GM23338 (cell line): Measurements from ENCODE around the gene MLX. TPM values are rescaled to one million over a fixed set of nuclear protein-coding genes. Genes with fewer than 3 reads are reported as not detected.

Experiments used
- ATAC-seq: fragments of 200-7000 bp; cut with Tn5 transposase; 3 replicates; pipeline ENCODE4 v1.9.1; 2020
- DNase-seq: peaks from one replicate; pipeline ENCODE4 v3.0.0-alpha.2; 2015; ENCODE audit warnings: low spot score
- H2AFZ ChIP-seq: fragments of 200-600 bp; sonication (generic); 2 replicates; pipeline ENCODE4 v1.8.0; 2016; ENCODE audit warnings: antibody characterized with exemption, mild to moderate bottlenecking, moderate library complexity
- H3F3A ChIP-seq: fragments of 200-600 bp; sonication (generic); replicated peaks from 2 replicates; pipeline ENCODE4 v1.8.0; 2017; ENCODE audit warnings: antibody characterized with exemption, mixed run types, low read depth
- H3K27ac ChIP-seq: fragments of 200-600 bp; sonication (generic); 2 replicates; pipeline ENCODE4 v1.6.1; 2016; ENCODE audit warnings: low read depth
- H3K27me3 ChIP-seq: fragments of 200-600 bp; sonication (generic); 2 replicates; pipeline ENCODE4 v1.8.0; 2016; ENCODE audit warnings: mild to moderate bottlenecking, mixed run types, moderate library complexity; ENCODE audit not compliant: insufficient read depth
- H3K36me3 ChIP-seq: fragments of 200-600 bp; sonication (generic); 2 replicates; pipeline ENCODE4 v1.8.0; 2016; ENCODE audit warnings: mild to moderate bottlenecking; ENCODE audit not compliant: insufficient read depth
- H3K4me1 ChIP-seq: fragments of 200-600 bp; sonication (generic); 2 replicates; pipeline ENCODE4 v1.8.0; 2016; ENCODE audit warnings: mild to moderate bottlenecking, moderate library complexity; ENCODE audit not compliant: insufficient read depth
- H3K4me2 ChIP-seq: fragments of 200-600 bp; sonication (generic); 2 replicates; pipeline ENCODE4 v1.7.1; 2017; ENCODE audit warnings: mixed run types
- H3K4me3 ChIP-seq: fragments of 200-600 bp; sonication (generic); 2 replicates; pipeline ENCODE4 v1.6.1; 2016; ENCODE audit warnings: mixed run types
- H3K79me2 ChIP-seq: fragments of 200-600 bp; sonication (generic); replicated peaks from 2 replicates; pipeline ENCODE4 v1.8.0; 2017; ENCODE audit warnings: mild to moderate bottlenecking; ENCODE audit not compliant: insufficient read depth
- H3K9me2 ChIP-seq: fragments of 200-600 bp; sonication (generic); 2 replicates; pipeline ENCODE4 v1.8.0; 2017; ENCODE audit not compliant: insufficient read depth
- H4K20me1 ChIP-seq: fragments of 200-600 bp; sonication (generic); replicated peaks from 2 replicates; pipeline ENCODE4 v1.8.0; 2017; ENCODE audit warnings: mild to moderate bottlenecking; ENCODE audit not compliant: insufficient read depth
- H3K27ac Mint-ChIP-seq: 2 replicates; pipeline ENCODE4 v1.8.0; 2020; ENCODE audit warnings: inconsistent platforms, mild to moderate bottlenecking, moderate library complexity, mixed read lengths
- H3K27me3 Mint-ChIP-seq: 3 replicates; pipeline ENCODE4 v1.8.0; 2022; ENCODE audit warnings: low read depth, mild to moderate bottlenecking, moderate library complexity, mixed read lengths, inconsistent platforms; ENCODE audit not compliant: insufficient read depth, poor library complexity
- H3K36me3 Mint-ChIP-seq: 3 replicates; pipeline ENCODE4 v1.8.0; 2021; ENCODE audit warnings: low read depth, mild to moderate bottlenecking, inconsistent platforms, moderate library complexity, mixed read lengths
- H3K4me1 Mint-ChIP-seq: 3 replicates; pipeline ENCODE4 v1.8.0; 2020; ENCODE audit warnings: mild to moderate bottlenecking, inconsistent platforms, mixed read lengths
- H3K4me3 Mint-ChIP-seq: 3 replicates; pipeline ENCODE4 v1.8.0; 2021; ENCODE audit warnings: moderate library complexity, mild to moderate bottlenecking, inconsistent platforms, mixed read lengths
- H3K9me3 Mint-ChIP-seq: 3 replicates; pipeline ENCODE4 v1.8.0; 2020; ENCODE audit warnings: moderate library complexity, mild to moderate bottlenecking, inconsistent platforms, mixed read lengths
- CREB1 ChIP-seq: fragments of 250-450 bp; sonication (Bioruptor Pico); IDR thresholded peaks from 2 replicates; pipeline ENCODE4 v1.5.0; 2020; ENCODE audit warnings: low read depth, mild to moderate bottlenecking, moderate library complexity
- EZH2 ChIP-seq: fragments of 200-600 bp; sonication (generic); IDR thresholded peaks from one replicate; pipeline ENCODE4 v1.8.0; 2017; ENCODE audit warnings: antibody characterized with exemption, mild to moderate bottlenecking, low read depth; ENCODE audit not compliant: unreplicated experiment
- EZH2phosphoT487 ChIP-seq: fragments of 200-600 bp; sonication (generic); IDR thresholded peaks from one replicate; pipeline ENCODE4 v1.8.1; 2018; ENCODE audit warnings: antibody characterized with exemption; ENCODE audit not compliant: unreplicated experiment
- JUNB ChIP-seq: IDR thresholded peaks from one replicate; pipeline ENCODE4 v1.6.1; 2016; ENCODE audit warnings: antibody characterized with exemption; ENCODE audit not compliant: unreplicated experiment
- NANOG ChIP-seq: IDR thresholded peaks from 2 replicates; pipeline ENCODE4 v1.6.1; 2016; ENCODE audit warnings: antibody characterized with exemption, borderline replicate concordance
- POLR2AphosphoS5 ChIP-seq: IDR thresholded peaks from 2 replicates; pipeline ENCODE4 v1.6.1; 2016; ENCODE audit warnings: antibody characterized with exemption, low read depth
- STAT1 ChIP-seq: IDR thresholded peaks from one replicate; pipeline ENCODE4 v1.6.1; 2016; ENCODE audit warnings: antibody characterized with exemption; ENCODE audit not compliant: unreplicated experiment
- ZNF114 ChIP-seq: fragments of 250-450 bp; sonication (Bioruptor Pico); IDR thresholded peaks from 2 replicates; pipeline ENCODE4 v1.5.0; 2020; ENCODE audit warnings: mild to moderate bottlenecking, moderate library complexity
- ZNF331 ChIP-seq: fragments of 250-450 bp; sonication (Bioruptor Pico); IDR thresholded peaks from 2 replicates; pipeline ENCODE4 v1.5.0; 2020; ENCODE audit warnings: low read depth, mild to moderate bottlenecking, moderate library complexity
- polyA plus RNA-seq: library from polyadenylated mRNA; unstranded; fragments of >200 nt; fragmentation: Nextera tagmentation; extraction: Ambion mirVana; gene quantifications from 2 replicates; pipeline ENCODE4 v1.2.1, GENCODE V29; 2016
- total RNA-seq: library from RNA; depleted of rRNA; stranded (reverse); fragments of >200 nt; shearing (Covaris generic); gene quantifications from 2 replicates; pipeline ENCODE4 v1.2.3, GENCODE V29; 2014
- TF ChIP-seq, protein P1 (sequence below): IDR thresholded peaks from 2 replicates; pipeline ENCODE4 v1.6.1; 2016; ENCODE audit warnings: antibody characterized with exemption
- TF ChIP-seq, protein P2 (sequence below), 2 experiments: fragments of 200-600 bp in 1 of 2; sonication (generic) in 1 of 2; conservative IDR thresholded peaks; 2 replicates each; pipeline versions ENCODE4 v1.5.1 to v1.6.1; 2016 to 2017; ENCODE audit warnings: antibody characterized with exemption in 2 of 2, low read depth in 2 of 2, mild to moderate bottlenecking in 2 of 2, moderate library complexity in 1 of 2
- TF ChIP-seq, protein P3 (sequence below): IDR thresholded peaks from one replicate; pipeline ENCODE4 v1.6.1; 2018; ENCODE audit warnings: antibody characterized with exemption; ENCODE audit not compliant: unreplicated experiment
- TF ChIP-seq, protein P4 (sequence below): fragments of 250-450 bp; sonication (Bioruptor Pico); IDR thresholded peaks from 2 replicates; pipeline ENCODE4 v1.5.0; 2020; ENCODE audit warnings: mild to moderate bottlenecking, moderate library complexity

The MLX gene
- total and polyA plus RNA-seq, 2 experiments from 2014 or later: 33.2 to 34.1 TPM

DNA sequence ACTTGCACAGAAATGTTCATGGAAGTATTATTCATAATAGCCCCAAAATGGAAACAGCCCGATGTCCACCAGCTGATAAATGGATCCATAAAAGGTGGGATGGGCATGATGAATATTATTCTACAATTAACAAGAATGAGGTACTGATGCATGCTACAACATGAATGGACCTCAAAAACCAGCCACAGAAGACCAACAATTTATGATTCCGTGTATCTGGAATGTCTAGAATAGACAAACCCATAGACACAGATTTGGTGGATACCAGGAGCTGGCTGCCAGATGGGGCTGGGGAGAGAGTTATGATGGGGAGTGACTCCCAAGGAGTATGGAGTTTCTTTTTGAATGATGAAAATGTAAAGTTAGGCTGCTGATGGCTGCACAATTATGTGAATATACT is 41.7 kb upstream of the MLX start:
- Mint-ChIP-seq H3K4me3 (no peak overlapping the region), H3K36me3 (peaks cover 19% of the 10 kb centered on the region), H3K27ac (no peak overlapping the region), H3K4me1 (peaks cover 18% of the 10 kb centered on the region), H3K9me3 (no peaks in the 10 kb centered on the region; the same call in 2 of the 3 replicates), H3K27me3 (peaks cover 15% of the 10 kb centered on the region)
- Histone ChIP-seq H4K20me1 (no peaks in the 10 kb centered on the region; the same call in 1 of the 2 replicates), H3K4me3 (no peak overlapping the region), H3K79me2 (no peaks in the 10 kb centered on the region), H3K36me3 (no peaks in the 10 kb centered on the region), H2AFZ (no peak overlapping the region), H3K27me3 (no peaks in the 10 kb centered on the region), H3F3A (peaks cover 10% of the 10 kb centered on the region), H3K9me2 (no peaks in the 10 kb centered on the region), H3K4me1 (peaks cover 6% of the 10 kb centered on the region), H3K27ac (no peak overlapping the region), H3K4me2 (no peak overlapping the region)
- TF ChIP-seq POLR2AphosphoS5 (no peak), EZH2phosphoT487 (no peak), ZNF331 (no peak), NANOG (no peak), CREB1 (CRISPR knock-in tag) (no peak), ZNF114 (no peak), EZH2 (no peak), JUNB (no peak), STAT1 (no peak)
- TF ChIP-seq, protein P1, sequence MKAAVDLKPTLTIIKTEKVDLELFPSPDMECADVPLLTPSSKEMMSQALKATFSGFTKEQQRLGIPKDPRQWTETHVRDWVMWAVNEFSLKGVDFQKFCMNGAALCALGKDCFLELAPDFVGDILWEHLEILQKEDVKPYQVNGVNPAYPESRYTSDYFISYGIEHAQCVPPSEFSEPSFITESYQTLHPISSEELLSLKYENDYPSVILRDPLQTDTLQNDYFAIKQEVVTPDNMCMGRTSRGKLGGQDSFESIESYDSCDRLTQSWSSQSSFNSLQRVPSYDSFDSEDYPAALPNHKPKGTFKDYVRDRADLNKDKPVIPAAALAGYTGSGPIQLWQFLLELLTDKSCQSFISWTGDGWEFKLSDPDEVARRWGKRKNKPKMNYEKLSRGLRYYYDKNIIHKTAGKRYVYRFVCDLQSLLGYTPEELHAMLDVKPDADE: no peak
- TF ChIP-seq, protein P2, sequence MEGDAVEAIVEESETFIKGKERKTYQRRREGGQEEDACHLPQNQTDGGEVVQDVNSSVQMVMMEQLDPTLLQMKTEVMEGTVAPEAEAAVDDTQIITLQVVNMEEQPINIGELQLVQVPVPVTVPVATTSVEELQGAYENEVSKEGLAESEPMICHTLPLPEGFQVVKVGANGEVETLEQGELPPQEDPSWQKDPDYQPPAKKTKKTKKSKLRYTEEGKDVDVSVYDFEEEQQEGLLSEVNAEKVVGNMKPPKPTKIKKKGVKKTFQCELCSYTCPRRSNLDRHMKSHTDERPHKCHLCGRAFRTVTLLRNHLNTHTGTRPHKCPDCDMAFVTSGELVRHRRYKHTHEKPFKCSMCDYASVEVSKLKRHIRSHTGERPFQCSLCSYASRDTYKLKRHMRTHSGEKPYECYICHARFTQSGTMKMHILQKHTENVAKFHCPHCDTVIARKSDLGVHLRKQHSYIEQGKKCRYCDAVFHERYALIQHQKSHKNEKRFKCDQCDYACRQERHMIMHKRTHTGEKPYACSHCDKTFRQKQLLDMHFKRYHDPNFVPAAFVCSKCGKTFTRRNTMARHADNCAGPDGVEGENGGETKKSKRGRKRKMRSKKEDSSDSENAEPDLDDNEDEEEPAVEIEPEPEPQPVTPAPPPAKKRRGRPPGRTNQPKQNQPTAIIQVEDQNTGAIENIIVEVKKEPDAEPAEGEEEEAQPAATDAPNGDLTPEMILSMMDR (conservative IDR thresholded peaks at IDR 0.05; ENCODE audit: low read depth in 2 of 2): no peak
- TF ChIP-seq, protein P3, sequence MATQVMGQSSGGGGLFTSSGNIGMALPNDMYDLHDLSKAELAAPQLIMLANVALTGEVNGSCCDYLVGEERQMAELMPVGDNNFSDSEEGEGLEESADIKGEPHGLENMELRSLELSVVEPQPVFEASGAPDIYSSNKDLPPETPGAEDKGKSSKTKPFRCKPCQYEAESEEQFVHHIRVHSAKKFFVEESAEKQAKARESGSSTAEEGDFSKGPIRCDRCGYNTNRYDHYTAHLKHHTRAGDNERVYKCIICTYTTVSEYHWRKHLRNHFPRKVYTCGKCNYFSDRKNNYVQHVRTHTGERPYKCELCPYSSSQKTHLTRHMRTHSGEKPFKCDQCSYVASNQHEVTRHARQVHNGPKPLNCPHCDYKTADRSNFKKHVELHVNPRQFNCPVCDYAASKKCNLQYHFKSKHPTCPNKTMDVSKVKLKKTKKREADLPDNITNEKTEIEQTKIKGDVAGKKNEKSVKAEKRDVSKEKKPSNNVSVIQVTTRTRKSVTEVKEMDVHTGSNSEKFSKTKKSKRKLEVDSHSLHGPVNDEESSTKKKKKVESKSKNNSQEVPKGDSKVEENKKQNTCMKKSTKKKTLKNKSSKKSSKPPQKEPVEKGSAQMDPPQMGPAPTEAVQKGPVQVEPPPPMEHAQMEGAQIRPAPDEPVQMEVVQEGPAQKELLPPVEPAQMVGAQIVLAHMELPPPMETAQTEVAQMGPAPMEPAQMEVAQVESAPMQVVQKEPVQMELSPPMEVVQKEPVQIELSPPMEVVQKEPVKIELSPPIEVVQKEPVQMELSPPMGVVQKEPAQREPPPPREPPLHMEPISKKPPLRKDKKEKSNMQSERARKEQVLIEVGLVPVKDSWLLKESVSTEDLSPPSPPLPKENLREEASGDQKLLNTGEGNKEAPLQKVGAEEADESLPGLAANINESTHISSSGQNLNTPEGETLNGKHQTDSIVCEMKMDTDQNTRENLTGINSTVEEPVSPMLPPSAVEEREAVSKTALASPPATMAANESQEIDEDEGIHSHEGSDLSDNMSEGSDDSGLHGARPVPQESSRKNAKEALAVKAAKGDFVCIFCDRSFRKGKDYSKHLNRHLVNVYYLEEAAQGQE: no peak
- TF ChIP-seq, protein P4, sequence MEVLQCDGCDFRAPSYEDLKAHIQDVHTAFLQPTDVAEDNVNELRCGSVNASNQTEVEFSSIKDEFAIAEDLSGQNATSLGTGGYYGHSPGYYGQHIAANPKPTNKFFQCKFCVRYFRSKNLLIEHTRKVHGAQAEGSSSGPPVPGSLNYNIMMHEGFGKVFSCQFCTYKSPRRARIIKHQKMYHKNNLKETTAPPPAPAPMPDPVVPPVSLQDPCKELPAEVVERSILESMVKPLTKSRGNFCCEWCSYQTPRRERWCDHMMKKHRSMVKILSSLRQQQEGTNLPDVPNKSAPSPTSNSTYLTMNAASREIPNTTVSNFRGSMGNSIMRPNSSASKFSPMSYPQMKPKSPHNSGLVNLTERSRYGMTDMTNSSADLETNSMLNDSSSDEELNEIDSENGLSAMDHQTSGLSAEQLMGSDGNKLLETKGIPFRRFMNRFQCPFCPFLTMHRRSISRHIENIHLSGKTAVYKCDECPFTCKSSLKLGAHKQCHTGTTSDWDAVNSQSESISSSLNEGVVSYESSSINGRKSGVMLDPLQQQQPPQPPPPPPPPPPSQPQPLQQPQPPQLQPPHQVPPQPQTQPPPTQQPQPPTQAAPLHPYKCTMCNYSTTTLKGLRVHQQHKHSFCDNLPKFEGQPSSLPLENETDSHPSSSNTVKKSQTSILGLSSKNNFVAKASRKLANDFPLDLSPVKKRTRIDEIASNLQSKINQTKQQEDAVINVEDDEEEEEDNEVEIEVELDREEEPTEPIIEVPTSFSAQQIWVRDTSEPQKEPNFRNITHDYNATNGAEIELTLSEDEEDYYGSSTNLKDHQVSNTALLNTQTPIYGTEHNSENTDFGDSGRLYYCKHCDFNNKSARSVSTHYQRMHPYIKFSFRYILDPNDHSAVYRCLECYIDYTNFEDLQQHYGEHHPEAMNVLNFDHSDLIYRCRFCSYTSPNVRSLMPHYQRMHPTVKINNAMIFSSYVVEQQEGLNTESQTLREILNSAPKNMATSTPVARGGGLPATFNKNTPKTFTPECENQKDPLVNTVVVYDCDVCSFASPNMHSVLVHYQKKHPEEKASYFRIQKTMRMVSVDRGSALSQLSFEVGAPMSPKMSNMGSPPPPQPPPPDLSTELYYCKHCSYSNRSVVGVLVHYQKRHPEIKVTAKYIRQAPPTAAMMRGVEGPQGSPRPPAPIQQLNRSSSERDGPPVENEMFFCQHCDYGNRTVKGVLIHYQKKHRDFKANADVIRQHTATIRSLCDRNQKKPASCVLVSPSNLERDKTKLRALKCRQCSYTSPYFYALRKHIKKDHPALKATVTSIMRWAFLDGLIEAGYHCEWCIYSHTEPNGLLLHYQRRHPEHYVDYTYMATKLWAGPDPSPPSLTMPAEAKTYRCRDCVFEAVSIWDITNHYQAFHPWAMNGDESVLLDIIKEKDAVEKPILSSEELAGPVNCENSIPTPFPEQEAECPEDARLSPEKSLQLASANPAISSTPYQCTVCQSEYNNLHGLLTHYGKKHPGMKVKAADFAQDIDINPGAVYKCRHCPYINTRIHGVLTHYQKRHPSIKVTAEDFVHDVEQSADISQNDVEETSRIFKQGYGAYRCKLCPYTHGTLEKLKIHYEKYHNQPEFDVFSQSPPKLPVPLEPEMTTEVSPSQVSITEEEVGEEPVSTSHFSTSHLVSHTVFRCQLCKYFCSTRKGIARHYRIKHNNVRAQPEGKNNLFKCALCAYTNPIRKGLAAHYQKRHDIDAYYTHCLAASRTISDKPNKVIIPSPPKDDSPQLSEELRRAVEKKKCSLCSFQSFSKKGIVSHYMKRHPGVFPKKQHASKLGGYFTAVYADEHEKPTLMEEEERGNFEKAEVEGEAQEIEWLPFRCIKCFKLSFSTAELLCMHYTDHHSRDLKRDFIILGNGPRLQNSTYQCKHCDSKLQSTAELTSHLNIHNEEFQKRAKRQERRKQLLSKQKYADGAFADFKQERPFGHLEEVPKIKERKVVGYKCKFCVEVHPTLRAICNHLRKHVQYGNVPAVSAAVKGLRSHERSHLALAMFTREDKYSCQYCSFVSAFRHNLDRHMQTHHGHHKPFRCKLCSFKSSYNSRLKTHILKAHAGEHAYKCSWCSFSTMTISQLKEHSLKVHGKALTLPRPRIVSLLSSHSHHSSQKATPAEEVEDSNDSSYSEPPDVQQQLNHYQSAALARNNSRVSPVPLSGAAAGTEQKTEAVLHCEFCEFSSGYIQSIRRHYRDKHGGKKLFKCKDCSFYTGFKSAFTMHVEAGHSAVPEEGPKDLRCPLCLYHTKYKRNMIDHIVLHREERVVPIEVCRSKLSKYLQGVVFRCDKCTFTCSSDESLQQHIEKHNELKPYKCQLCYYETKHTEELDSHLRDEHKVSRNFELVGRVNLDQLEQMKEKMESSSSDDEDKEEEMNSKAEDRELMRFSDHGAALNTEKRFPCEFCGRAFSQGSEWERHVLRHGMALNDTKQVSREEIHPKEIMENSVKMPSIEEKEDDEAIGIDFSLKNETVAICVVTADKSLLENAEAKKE (CRISPR knock-in tag): no peak
- DNase-seq (no peak), ATAC-seq (no peak)
